ENCODE data around the gene IFNA16. TPM values are rescaled to one million over a fixed set of nuclear protein-coding genes. Genes with fewer than 3 reads are reported as not detected.

The IFNA16 gene
- total RNA-seq, 2 experiments from 2014 or later = not detected

Other genes with a start within 250 kb of the IFNA16 start
- gene HACD4, start 185.7 kb downstream of the IFNA16 start, total RNA-seq (2014; rRNA removed; shearing (Covaris generic)) = not detected in 2 replicates
- gene HACD4, start 185.7 kb downstream of the IFNA16 start, total RNA-seq (2022) = not detected in 2 replicates
- gene IFNB1, start 139.4 kb downstream of the IFNA16 start, total RNA-seq (2014; rRNA removed; shearing (Covaris generic)) = not detected in 2 replicates
- not detected in 2 replicates for gene IFNB1, start 139.4 kb downstream of the IFNA16 start, total RNA-seq (2022)
- not detected in 2 replicates for gene IFNW1, start 75.5 kb downstream of the IFNA16 start, total RNA-seq (2014; rRNA removed; shearing (Covaris generic))
- gene IFNW1, start 75.5 kb downstream of the IFNA16 start, total RNA-seq (2022) = not detected in 2 replicates
- not detected in 2 replicates for gene IFNA21, start 50.7 kb downstream of the IFNA16 start, total RNA-seq (2014; rRNA removed; shearing (Covaris generic))
- gene IFNA21, start 50.7 kb downstream of the IFNA16 start, total RNA-seq (2022) = not detected in 2 replicates
- gene IFNA4, start 29.7 kb downstream of the IFNA16 start, total RNA-seq (2014; rRNA removed; shearing (Covaris generic)) = not detected in 2 replicates
- not detected in 2 replicates for gene IFNA4, start 29.7 kb downstream of the IFNA16 start, total RNA-seq (2022)
- not detected in 2 replicates for gene IFNA7, start 15.1 kb downstream of the IFNA16 start, total RNA-seq (2014; rRNA removed; shearing (Covaris generic))
- gene IFNA7, start 15.1 kb downstream of the IFNA16 start, total RNA-seq (2022) = not detected in 2 replicates
- gene IFNA10, start 10.2 kb downstream of the IFNA16 start, total RNA-seq (2014; rRNA removed; shearing (Covaris generic)) = not detected in 2 replicates
- not detected in 2 replicates for gene IFNA10, start 10.2 kb downstream of the IFNA16 start, total RNA-seq (2022)
- not detected in 2 replicates for gene IFNA17, start 10.9 kb upstream of the IFNA16 start, total RNA-seq (2014; rRNA removed; shearing (Covaris generic))
- not detected in 2 replicates for gene IFNA17, start 10.9 kb upstream of the IFNA16 start, total RNA-seq (2022)
- not detected in 2 replicates for gene IFNA14, start 22.7 kb upstream of the IFNA16 start, total RNA-seq (2014; rRNA removed; shearing (Covaris generic))
- not detected in 2 replicates for gene IFNA14, start 22.7 kb upstream of the IFNA16 start, total RNA-seq (2022)
- not detected in 2 replicates for gene IFNA5, start 88.0 kb upstream of the IFNA16 start, total RNA-seq (2014; rRNA removed; shearing (Covaris generic))
- gene IFNA5, start 88.0 kb upstream of the IFNA16 start, total RNA-seq (2022) = not detected in 2 replicates
- gene KLHL9, start 118.1 kb upstream of the IFNA16 start, total RNA-seq (2014; rRNA removed; shearing (Covaris generic)) = 19.3 and 19.9 TPM in 2 replicates
- 18.5 and 21.1 TPM in 2 replicates for gene KLHL9, start 118.1 kb upstream of the IFNA16 start, total RNA-seq (2022)
- gene IFNA6, start 133.6 kb upstream of the IFNA16 start, total RNA-seq (2014; rRNA removed; shearing (Covaris generic)) = not detected in 2 replicates
- not detected in 2 replicates for gene IFNA6, start 133.6 kb upstream of the IFNA16 start, total RNA-seq (2022)
- gene IFNA13, start 150.7 kb upstream of the IFNA16 start, total RNA-seq (2014; rRNA removed; shearing (Covaris generic)) = not detected in 2 replicates
- gene IFNA13, start 150.7 kb upstream of the IFNA16 start, total RNA-seq (2022) = not detected in 2 replicates
- gene IFNA2, start 168.1 kb upstream of the IFNA16 start, total RNA-seq (2014; rRNA removed; shearing (Covaris generic)) = not detected in 2 replicates
- gene IFNA2, start 168.1 kb upstream of the IFNA16 start, total RNA-seq (2022) = not detected in 2 replicates
- gene IFNA8, start 191.8 kb upstream of the IFNA16 start, total RNA-seq (2014; rRNA removed; shearing (Covaris generic)) = not detected in 2 replicates
- gene IFNA8, start 191.8 kb upstream of the IFNA16 start, total RNA-seq (2022) = not detected in 2 replicates
- gene IFNA1, start 223.1 kb upstream of the IFNA16 start, total RNA-seq (2014; rRNA removed; shearing (Covaris generic)) = not detected in 2 replicates
- gene IFNA1, start 223.1 kb upstream of the IFNA16 start, total RNA-seq (2022) = not detected in 2 replicates

Data from OCI-LY7 (cell line).